ENCODE measurements around the gene SCLT1.

The SCLT1 gene

GRCh38 chr4:128862608-128863311, 230.6 kb downstream of the SCLT1 start:
- Histone ChIP-seq H3K4me3 (ENCODE audit: extremely low read depth, insufficient read depth, low read length, poor library complexity, severe bottlenecking) (no peak overlapping the region), H3K4me1 (ENCODE audit: control insufficient read depth, insufficient read depth, low read length, poor library complexity, severe bottlenecking) (peaks cover 13% of the 10 kb centered on the region), H3K36me3 (ENCODE audit: control insufficient read depth, insufficient read depth, low read length) (peaks cover 90% of the 10 kb centered on the region), H3K27ac (ENCODE audit: low read depth, low read length, severe bottlenecking) (peak overlapping the region; percentile 66), H3K9me3 (ENCODE audit: control insufficient read depth, low read length) (no peaks in the 10 kb centered on the region)
- WGBS, 2 experiments (ENCODE audit: insufficient coverage in 2 of 2): 67 to 78% methylated on average over 9 to 10 of the region's 14 CpGs

- Histone ChIP-seq H3K36me3 (ENCODE audit: control insufficient read depth, insufficient read depth, low read length) (peaks cover 90% of the 10 kb centered on the region), H3K27ac (ENCODE audit: low read depth, low read length, severe bottlenecking) (no peak overlapping the region), H3K4me1 (ENCODE audit: control insufficient read depth, insufficient read depth, low read length, poor library complexity, severe bottlenecking) (peaks cover 13% of the 10 kb centered on the region), H3K9me3 (ENCODE audit: control insufficient read depth, low read length) (no peaks in the 10 kb centered on the region), H3K4me3 (ENCODE audit: extremely low read depth, insufficient read depth, low read length, poor library complexity, severe bottlenecking) (no peak overlapping the region)
- WGBS, 2 experiments (ENCODE audit: insufficient coverage in 2 of 2): 96 to 98% methylated on average over 6 to 10 of the region's 13 CpGs
Measured at GRCh38 chr4:128861856-128862518, 231.4 kb downstream of the SCLT1 start.

DNA sequence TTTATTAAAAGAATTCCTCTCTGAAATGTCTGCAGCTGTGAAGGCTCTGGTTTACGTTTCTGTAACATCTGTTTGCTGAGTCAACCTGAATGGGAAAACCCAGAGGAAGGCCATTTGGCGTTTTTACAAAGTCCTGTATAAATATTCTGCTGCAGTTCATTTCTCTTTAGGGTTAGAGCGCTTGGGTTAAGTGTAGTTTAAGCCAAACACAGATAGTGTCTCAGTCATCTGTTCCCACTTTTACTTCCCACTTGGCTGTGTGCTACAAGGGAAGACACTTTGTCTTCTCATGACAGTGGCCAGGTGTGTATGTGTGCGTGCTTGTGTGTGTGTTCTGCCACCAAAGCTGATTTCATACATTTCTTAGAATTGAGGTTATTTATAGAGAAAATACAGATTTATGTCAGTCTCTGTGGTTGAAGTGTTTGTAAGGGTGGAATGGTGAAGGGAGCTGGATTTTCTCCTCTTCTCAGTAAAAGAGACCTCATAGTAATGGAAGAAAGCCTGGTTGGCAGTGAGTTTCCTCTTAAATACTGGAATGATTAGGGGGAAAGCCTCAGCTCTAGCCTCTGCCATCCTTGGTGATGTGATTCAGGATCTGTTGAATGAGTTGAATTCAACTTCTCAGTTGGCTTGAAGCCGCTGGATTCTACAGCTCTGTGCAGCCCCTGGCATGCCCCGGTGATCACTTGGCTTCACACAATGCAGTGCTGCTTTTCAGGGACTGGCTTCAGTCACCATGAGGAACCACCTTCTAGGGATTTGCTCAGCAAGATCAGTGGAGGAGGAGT, 233.3 kb downstream of the SCLT1 start:
- 86 to 98% methylated on average over 5 of the region's 6 CpGs for WGBS, 2 experiments (ENCODE audit: insufficient coverage in 2 of 2)
- H3K27ac ChIP-seq (ENCODE audit: low read depth, low read length, severe bottlenecking): peak overlapping the region; percentile 36

DNA sequence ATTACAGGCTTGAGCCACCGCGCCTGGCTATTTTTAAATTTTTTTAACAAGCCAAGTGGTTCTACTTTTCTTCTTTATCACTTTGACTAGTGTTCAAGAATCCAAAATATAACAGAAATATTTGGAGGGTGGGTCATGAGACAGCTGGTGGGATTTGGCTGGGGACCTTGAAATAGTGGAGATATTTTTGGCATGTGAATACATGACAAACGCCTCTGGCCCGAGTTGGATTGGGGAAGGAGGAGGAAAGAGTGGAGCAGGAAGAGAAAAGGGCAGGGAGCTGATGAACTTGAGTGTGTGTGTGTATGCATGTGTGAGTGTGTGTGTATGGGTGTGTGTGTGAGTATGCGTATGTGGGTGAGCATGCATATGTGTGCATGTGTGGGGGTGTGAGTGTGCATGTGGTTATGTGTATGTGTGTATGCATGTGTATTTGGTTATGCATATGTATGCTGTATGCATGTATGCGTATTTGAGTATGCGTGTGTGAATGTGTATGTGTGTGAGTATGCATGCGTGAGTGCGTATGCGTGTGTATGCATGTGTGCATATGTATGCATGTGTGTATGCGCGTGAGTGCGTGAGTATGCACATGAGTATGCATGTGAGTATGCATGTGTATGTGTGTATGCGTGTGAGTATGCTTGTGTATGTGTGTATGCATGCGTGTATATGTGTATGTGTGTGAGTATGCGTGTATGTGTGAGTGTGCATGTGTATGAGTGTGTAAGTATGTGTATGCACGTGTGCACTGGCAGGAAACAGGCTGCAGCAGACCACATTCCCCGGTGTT, 234.3 kb downstream of the SCLT1 start:
- Histone ChIP-seq H3K9me3 (ENCODE audit: control insufficient read depth, low read length) (no peaks in the 10 kb centered on the region), H3K27ac (ENCODE audit: low read depth, low read length, severe bottlenecking) (peak overlapping the region; percentile 36), H3K36me3 (ENCODE audit: control insufficient read depth, insufficient read depth, low read length) (peaks cover 89% of the 10 kb centered on the region), H3K4me1 (ENCODE audit: control insufficient read depth, insufficient read depth, low read length, poor library complexity, severe bottlenecking) (peaks cover 20% of the 10 kb centered on the region), H3K4me3 (ENCODE audit: extremely low read depth, insufficient read depth, low read length, poor library complexity, severe bottlenecking) (no peak overlapping the region)
- WGBS, 2 experiments (ENCODE audit: insufficient coverage in 2 of 2): 91 to 94% methylated on average over 16 of the region's 18 CpGs

More for the DNA sequence above, 233.3 kb downstream of the SCLT1 start:
- no peak overlapping the region for H3K4me3 ChIP-seq (ENCODE audit: extremely low read depth, insufficient read depth, low read length, poor library complexity, severe bottlenecking)
- H3K36me3 ChIP-seq (ENCODE audit: control insufficient read depth, insufficient read depth, low read length): peaks cover 90% of the 10 kb centered on the region
- H3K4me1 ChIP-seq (ENCODE audit: control insufficient read depth, insufficient read depth, low read length, poor library complexity, severe bottlenecking): peaks cover 13% of the 10 kb centered on the region
- no peaks in the 10 kb centered on the region for H3K9me3 ChIP-seq (ENCODE audit: control insufficient read depth, low read length)

GRCh38 chr4:128856246-128856645, 237.1 kb downstream of the SCLT1 start:
- no peaks in the 10 kb centered on the region for H3K9me3 ChIP-seq (ENCODE audit: control insufficient read depth, low read length)
- H3K4me1 ChIP-seq (ENCODE audit: control insufficient read depth, insufficient read depth, low read length, poor library complexity, severe bottlenecking): peaks cover 19% of the 10 kb centered on the region
- 100% methylated on average over 2 of the region's 2 CpGs for WGBS, 2 experiments (ENCODE audit: insufficient coverage in 2 of 2)
- peaks cover 96% of the 10 kb centered on the region for H3K36me3 ChIP-seq (ENCODE audit: control insufficient read depth, insufficient read depth, low read length)
- no peak overlapping the region for H3K27ac ChIP-seq (ENCODE audit: low read depth, low read length, severe bottlenecking)
- H3K4me3 ChIP-seq (ENCODE audit: extremely low read depth, insufficient read depth, low read length, poor library complexity, severe bottlenecking): no peak overlapping the region

GRCh38 chr4:128855621-128856020, 237.7 kb downstream of the SCLT1 start:
- Histone ChIP-seq H3K4me1 (ENCODE audit: control insufficient read depth, insufficient read depth, low read length, poor library complexity, severe bottlenecking) (peaks cover 19% of the 10 kb centered on the region), H3K36me3 (ENCODE audit: control insufficient read depth, insufficient read depth, low read length) (peaks cover 96% of the 10 kb centered on the region), H3K4me3 (ENCODE audit: extremely low read depth, insufficient read depth, low read length, poor library complexity, severe bottlenecking) (no peak overlapping the region), H3K9me3 (ENCODE audit: control insufficient read depth, low read length) (no peaks in the 10 kb centered on the region), H3K27ac (ENCODE audit: low read depth, low read length, severe bottlenecking) (no peak overlapping the region)
- WGBS, 2 experiments (ENCODE audit: insufficient coverage in 2 of 2): 92 to 98% methylated on average over 6 to 7 of the region's 7 CpGs

GRCh38 chr4:128854433-128854832, 238.9 kb downstream of the SCLT1 start:
- Histone ChIP-seq H3K27ac (ENCODE audit: low read depth, low read length, severe bottlenecking) (peak overlapping the region; percentile 60), H3K36me3 (ENCODE audit: control insufficient read depth, insufficient read depth, low read length) (peaks cover 96% of the 10 kb centered on the region), H3K4me1 (ENCODE audit: control insufficient read depth, insufficient read depth, low read length, poor library complexity, severe bottlenecking) (peaks cover 18% of the 10 kb centered on the region), H3K4me3 (ENCODE audit: extremely low read depth, insufficient read depth, low read length, poor library complexity, severe bottlenecking) (no peak overlapping the region), H3K9me3 (ENCODE audit: control insufficient read depth, low read length) (no peaks in the 10 kb centered on the region)
- 90 to 100% methylated on average over 1 to 2 of the region's 6 CpGs for WGBS, 2 experiments (ENCODE audit: insufficient coverage in 2 of 2)

GRCh38 chr4:128853741-128854140, 239.6 kb downstream of the SCLT1 start:
- peaks cover 96% of the 10 kb centered on the region for H3K36me3 ChIP-seq (ENCODE audit: control insufficient read depth, insufficient read depth, low read length)
- H3K4me3 ChIP-seq (ENCODE audit: extremely low read depth, insufficient read depth, low read length, poor library complexity, severe bottlenecking): no peak overlapping the region
- H3K4me1 ChIP-seq (ENCODE audit: control insufficient read depth, insufficient read depth, low read length, poor library complexity, severe bottlenecking): peaks cover 13% of the 10 kb centered on the region
- H3K27ac ChIP-seq (ENCODE audit: low read depth, low read length, severe bottlenecking): peak overlapping the region; percentile 60
- no peaks in the 10 kb centered on the region for H3K9me3 ChIP-seq (ENCODE audit: control insufficient read depth, low read length)
- WGBS, 2 experiments (ENCODE audit: insufficient coverage in 2 of 2): 75 to 83% methylated on average over 3 to 4 of the region's 5 CpGs

GRCh38 chr4:128850252-128850651, 243.1 kb downstream of the SCLT1 start:
- Histone ChIP-seq H3K4me1 (ENCODE audit: control insufficient read depth, insufficient read depth, low read length, poor library complexity, severe bottlenecking) (peaks cover 13% of the 10 kb centered on the region), H3K27ac (ENCODE audit: low read depth, low read length, severe bottlenecking) (no peak overlapping the region), H3K4me3 (ENCODE audit: extremely low read depth, insufficient read depth, low read length, poor library complexity, severe bottlenecking) (no peak overlapping the region), H3K9me3 (ENCODE audit: control insufficient read depth, low read length) (no peaks in the 10 kb centered on the region), H3K36me3 (ENCODE audit: control insufficient read depth, insufficient read depth, low read length) (peaks cover 98% of the 10 kb centered on the region)
- 100% methylated on average over 1 to 2 of the region's 4 CpGs for WGBS, 2 experiments (ENCODE audit: insufficient coverage in 2 of 2)

DNA sequence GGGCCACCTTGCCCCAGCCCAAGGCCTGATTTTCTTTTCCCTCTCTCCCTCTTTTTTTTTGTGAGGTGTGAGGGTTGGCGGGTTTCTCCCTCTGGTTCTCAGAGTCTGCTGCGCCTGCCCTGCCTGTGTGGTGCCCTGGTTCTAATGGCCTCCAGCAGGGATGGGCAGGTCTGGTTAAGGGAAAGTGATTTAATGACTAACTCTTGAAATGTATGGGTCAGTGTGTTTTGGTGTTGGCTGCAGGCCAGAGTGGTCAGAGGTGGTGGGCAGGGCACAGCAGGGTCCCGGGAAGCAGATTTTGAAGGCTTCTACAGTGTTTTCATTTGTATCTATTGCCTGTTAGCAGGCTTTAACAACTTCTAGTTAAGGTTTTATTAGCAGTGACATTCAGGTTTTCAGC, 244.9 kb downstream of the SCLT1 start:
- Histone ChIP-seq H3K27ac (ENCODE audit: low read depth, low read length, severe bottlenecking) (no peak overlapping the region), H3K36me3 (ENCODE audit: control insufficient read depth, insufficient read depth, low read length) (peaks cover 99% of the 10 kb centered on the region), H3K9me3 (ENCODE audit: control insufficient read depth, low read length) (no peaks in the 10 kb centered on the region), H3K4me1 (ENCODE audit: control insufficient read depth, insufficient read depth, low read length, poor library complexity, severe bottlenecking) (no peaks in the 10 kb centered on the region), H3K4me3 (ENCODE audit: extremely low read depth, insufficient read depth, low read length, poor library complexity, severe bottlenecking) (no peak overlapping the region)
- WGBS, 2 experiments (ENCODE audit: insufficient coverage in 2 of 2): 75 to 100% methylated on average over 1 to 2 of the region's 3 CpGs
